ENCODE results near the gene USP21.

USP21 gene

GRCh38 chr1:161171191-161171590, 11.9 kb downstream of the USP21 start:
- DNase-seq (ENCODE audit: low spot score), result no peak

DNA sequence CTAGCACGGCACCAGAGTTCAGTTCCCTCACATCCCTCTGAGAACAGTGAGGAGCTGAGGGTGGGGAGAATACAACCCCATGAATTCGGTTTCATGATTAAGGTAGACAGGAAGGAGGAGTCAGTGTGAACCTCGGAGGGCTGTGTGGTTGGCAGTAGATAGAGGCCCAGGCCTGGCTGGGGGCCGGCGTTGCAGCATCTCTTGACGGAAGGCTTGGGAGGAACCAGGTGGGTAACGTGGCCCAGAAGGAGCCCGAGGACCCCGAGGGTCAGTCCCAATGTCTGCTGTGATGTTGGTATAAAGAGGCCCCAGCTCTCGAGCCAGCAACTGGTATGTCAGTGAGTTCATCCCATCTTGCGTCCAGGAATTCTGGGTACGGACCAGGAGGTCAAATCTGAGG, 12.4 kb downstream of the USP21 start:
- DNase-seq (ENCODE audit: low spot score), result no peak

DNA sequence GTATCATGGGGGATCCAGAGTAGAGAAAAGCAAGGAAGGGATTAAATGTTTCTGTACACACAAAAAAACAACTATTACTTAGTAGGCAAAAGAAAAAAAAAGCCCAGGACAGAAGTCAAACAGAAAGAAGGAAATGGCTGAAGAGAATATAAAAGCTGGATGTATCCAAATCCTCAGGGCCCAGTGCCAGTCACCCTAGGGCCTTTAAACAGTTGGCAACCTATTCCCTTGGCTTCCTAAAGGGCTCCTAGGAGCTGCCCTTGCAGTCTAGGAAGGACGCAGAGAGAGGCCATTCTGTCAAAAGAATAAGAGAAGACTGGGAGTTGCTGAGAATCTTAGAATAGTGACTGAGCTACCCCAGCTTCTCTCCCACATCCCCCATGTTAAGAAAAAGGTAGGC, 13.0 kb downstream of the USP21 start:
- no peak for DNase-seq (ENCODE audit: low spot score)

DNA sequence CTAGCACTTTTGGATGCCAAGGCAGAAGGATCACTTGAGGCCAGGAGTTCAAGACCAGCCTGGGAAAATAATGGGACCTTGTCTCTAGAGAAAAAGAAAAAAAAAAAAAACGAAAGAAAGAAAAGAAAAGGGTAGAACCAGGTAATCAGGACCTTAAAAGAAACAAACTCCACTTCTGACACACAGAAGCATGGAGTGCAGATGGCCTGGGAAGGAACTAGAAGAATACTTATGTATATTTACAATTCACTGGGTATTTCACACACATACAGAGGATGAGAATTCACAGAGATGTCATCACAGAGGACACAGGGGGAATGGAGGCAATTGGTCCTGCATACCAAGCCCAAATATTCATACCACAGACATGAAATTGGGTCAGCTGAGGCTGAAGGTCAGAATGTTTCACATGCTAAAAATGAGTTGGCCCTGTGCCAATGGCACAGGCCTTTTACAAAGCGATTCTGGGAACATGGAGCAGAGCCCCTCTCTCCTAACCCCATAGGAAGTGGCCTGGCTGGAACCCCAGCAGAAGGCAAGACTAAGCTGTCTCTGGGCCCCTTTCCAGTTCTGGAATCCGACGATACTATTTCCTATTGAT, 13.6 kb downstream of the USP21 start:
- no peak for DNase-seq (ENCODE audit: low spot score)

DNA sequence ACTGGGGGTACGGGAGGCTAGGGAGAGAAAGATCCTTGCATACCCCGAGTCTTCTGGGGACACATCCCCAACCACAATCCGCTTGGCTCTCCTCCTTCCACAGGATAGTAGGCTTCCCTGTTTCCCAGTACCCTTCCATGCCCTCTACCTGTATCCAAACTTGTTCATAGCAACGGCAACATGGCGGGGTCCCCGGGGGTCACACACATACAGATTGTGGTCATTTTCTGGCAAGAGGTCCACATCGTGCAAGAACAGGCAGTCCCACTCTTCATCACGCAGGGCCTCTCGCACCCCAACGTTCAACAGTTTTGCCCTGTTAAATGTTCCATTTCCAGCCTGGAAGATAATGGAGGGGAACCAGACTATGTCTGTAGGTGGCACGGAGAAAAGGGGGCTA, 14.4 kb downstream of the USP21 start:
- no peak for DNase-seq (ENCODE audit: low spot score)

DNA sequence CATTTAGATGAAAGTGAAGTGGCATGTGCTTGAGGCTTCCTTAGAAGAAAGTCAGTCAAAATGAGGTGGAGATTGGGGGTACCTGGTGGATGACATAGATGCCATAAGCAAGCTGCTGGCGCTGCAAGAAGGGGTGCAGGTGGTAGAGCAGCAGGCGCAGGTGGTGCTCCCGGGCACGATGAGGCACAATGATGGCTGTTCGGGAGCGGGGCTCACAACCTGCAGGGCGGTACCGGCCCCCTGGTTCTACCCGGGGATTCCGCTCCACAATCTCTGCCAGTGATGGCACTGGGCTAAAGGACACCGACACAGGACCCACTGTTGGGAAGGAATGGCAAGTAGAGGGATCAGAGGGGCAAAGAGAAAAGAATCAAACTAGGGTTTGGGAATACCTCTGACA, 15.6 kb downstream of the USP21 start:
- no peak for DNase-seq (ENCODE audit: low spot score)

- no peak for DNase-seq (ENCODE audit: low spot score)
Observed at GRCh38 chr1:161175771-161176453, 16.6 kb downstream of the USP21 start.

- no peak for DNase-seq (ENCODE audit: low spot score)
Observed at GRCh38 chr1:161176468-161177111, 17.3 kb downstream of the USP21 start.

DNA sequence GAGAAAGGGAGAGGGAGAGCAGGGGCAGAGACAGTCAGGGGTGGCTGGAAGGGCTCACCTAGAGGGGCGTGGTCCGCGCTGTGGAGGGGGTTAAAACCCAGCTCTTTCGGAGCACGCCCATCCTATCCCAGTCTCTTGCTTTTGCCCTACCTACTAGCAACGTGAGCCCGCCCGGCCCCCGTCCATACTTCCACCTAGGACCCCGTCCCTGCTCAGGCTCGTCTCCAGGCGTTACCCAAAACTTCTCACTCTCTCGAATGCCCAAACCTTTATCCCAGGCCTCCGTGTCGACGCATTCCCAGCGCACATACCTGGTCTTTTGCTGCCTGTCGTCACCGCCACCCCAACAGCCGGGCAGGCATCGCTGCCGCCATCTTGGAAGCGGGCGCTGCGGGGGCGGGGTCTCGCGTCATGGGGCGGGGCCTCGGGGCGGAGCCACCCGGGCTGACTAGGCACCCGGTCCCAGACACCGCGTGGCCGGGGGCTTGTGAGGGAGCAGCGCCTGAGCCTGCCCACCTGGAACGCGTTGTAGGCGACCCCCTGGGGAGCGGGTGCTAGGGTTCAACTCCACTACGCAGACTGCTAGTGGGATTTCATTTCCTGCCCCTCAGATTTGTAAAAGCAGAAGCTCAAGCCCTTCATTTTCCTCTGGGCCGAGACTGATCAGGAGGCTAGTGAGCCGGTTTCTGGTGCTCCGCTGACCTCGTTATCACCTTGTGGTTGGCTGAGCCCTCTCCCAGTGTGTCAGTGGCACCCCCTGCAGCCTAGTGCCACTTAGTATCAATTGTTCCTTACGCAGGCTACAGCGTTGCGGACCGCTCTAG, 18.0 kb downstream of the USP21 start, which contains the start of gene B4GALT3:
Gene B4GALT3, minus strand, starts transcription at position 396 of the 824 bp plus-strand sequence. CDS start 1,447 bp downstream, outside the sequence.
- peak; percentile 96 for DNase-seq (ENCODE audit: low spot score)

GRCh38 chr1:161177936-161178244, 18.6 kb downstream of the USP21 start:
- no peak for DNase-seq (ENCODE audit: low spot score)

DNA sequence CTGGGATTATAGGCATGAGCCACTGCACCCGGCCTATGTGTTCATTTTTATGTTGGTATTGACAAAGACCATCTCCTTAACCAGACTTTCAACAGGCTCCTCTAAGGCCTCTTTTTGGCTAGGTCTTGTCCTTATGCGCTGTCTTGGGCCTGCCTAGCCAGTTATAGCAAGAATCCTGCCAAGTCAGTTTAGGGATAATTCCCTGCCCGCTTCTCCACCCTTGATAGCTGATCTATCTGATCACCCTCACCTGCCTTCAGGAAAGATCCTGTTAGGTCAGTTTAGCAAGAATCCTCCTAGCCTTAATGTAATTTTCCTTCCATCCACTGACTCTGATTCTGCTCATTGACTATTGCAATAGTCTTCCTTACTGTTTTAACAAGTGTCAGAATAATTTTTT, 20.4 kb downstream of the USP21 start:
- DNase-seq (ENCODE audit: low spot score), result no peak

DNA sequence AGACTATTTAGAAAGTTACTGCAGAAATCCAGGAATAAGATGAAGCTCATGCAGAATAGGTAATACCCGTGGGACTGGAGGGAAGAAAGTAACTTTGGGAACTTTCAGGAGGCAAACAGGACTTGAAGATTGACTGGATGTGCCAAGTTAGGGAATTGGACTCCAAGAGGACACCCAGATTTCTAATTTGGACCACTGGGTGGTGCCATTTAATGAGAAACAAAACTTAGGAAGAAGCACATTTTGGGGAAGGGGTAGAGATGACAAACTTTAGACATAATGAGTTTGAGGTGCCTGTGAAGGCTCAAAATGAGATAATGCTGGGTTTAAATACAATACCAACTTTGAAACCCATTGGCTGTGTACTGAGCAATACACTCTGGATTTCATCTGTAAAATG, 21.3 kb downstream of the USP21 start:
- DNase-seq (ENCODE audit: low spot score), result no peak

DNA sequence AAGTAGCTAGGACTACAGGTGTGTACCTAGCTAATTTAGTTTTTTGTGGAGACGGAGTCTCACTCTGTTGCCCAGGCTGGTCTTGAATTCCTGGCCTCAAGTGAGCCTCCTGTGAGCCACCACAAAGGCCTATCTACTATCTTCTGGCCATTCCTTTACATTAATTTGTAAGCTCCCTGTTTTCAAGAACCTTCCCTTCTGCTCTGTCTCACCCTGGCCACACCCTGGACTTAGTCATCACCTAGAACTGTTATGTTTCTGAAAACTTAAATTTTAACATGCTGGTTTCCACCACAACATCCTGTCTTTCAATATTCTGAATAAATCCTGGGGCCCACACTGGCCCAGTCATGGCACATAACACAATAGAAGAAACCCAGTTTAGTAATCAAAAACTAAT, 22.9 kb downstream of the USP21 start:
- DNase-seq (ENCODE audit: low spot score), result no peak

GRCh38 chr1:161185282-161185682, 26.0 kb downstream of the USP21 start:
- no peak for DNase-seq (ENCODE audit: low spot score)

DNA sequence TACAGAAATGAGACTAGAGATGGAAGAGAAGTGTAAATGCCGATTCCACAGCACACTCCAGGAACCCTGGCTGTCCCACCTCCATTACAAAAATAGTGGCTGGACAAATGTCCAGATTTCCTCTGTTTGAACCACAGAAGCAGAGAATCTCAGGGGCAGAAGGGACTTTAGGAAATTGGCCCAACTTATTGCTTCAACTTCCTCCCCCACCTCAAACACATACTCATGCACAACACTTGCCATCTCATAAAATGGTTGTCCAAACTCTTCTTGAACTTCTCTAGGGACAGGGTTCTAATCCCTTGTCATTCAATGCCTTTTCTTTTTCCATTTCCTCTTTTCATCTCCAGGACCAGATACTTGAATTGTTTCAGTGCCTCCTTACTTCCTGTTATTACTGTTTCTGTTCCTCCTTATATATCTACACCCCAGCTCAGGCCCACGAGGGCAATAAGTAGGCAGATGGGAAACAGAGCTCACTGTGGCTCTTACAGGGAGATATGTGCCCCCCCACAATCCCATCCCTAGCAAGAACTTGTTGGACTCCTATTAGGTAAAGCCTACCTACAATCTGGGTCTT, 26.5 kb downstream of the USP21 start:
- DNase-seq (ENCODE audit: low spot score), result no peak

- no peak for DNase-seq (ENCODE audit: low spot score)
Observed at GRCh38 chr1:161187311-161187710, 28.0 kb downstream of the USP21 start.

GRCh38 chr1:161188381-161188780, 29.1 kb downstream of the USP21 start:
- DNase-seq (ENCODE audit: low spot score), result no peak

- no peak for DNase-seq (ENCODE audit: low spot score)
Observed at GRCh38 chr1:161189036-161189435, 29.7 kb downstream of the USP21 start.

- no peak for DNase-seq (ENCODE audit: low spot score)
Observed at GRCh38 chr1:161190962-161191521, 31.7 kb downstream of the USP21 start.

GRCh38 chr1:161191971-161192370, 32.7 kb downstream of the USP21 start:
- DNase-seq (ENCODE audit: low spot score), result no peak

DNA sequence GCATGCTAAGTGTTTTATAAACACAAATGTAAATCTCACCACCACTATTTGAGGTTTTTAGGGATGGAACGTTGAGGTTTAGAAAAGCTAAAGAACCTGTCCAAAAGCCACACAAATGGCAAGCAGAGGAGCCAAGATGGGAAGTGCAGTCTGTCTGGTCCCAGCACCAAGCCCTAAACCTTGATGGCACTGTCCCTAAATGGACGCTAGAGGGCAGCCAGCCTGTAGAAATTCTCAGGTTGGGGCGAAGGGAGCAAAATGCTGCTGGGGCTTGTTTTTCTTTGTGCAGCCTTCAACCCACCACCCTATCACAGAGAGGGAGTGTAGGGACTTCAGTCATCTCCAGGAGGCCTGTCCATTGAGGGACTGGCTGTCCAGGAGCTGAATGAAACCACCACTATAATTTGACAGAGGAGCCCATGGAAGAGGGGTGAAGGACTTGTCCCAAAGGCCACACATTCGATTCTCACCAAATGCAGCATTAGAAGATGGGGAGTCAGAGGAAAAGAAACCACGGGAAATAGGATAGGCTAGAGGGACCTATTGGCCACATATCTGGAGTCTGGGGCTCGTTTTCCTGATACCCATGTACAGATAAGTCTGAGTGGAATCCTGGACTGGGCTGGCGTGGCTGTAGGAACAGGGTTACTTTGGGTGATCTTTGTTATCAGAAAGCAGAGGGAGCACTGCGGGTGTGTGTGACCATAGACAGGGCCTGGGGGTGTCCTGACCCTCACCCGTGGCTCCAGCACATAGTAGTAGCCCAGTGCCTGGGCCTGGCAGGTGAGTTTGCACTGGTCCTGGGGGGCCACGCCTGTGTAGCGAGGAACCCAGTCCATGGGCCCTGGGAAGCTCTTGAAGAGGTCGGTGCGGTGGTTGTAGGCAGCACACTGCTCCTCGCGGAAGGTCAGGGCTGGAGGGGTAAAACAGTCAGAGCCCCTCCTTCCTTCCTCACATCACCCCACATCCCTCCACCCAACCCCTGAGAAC, 33.5 kb downstream of the USP21 start:
- DNase-seq (ENCODE audit: low spot score), result peak; percentile 72

Data from ecto neural progenitor cell (in vitro differentiated cells).